Adipocyte (in vitro differentiated cells): ENCODE measurements around the gene OSBPL9.

Experiments
- DNase-seq: peaks from one replicate; pipeline ENCODE4 v3.0.0-alpha.2; 2015; ENCODE audit warnings: low read depth
- H3K27me3 ChIP-seq: replicated peaks from 2 replicates; pipeline ENCODE4 v1.7.0; 2013; ENCODE audit warnings: mild to moderate bottlenecking, low read length, moderate library complexity; ENCODE audit not compliant: control insufficient read depth, insufficient read depth
- H3K36me3 ChIP-seq: 2 replicates; pipeline ENCODE4 v1.7.0; 2013; ENCODE audit warnings: low read length, mild to moderate bottlenecking, moderate library complexity; ENCODE audit not compliant: control insufficient read depth, insufficient read depth, severe bottlenecking
- H3K4me1 ChIP-seq: 2 replicates; pipeline ENCODE4 v1.7.0; 2013; ENCODE audit warnings: mild to moderate bottlenecking, low read length, moderate library complexity; ENCODE audit not compliant: control insufficient read depth, insufficient read depth
- H3K4me3 ChIP-seq: 2 replicates; pipeline ENCODE4 v1.7.0; 2013; ENCODE audit warnings: mild to moderate bottlenecking, low read length, moderate library complexity
- H3K9ac ChIP-seq: 2 replicates; pipeline ENCODE4 v1.7.0; 2013; ENCODE audit warnings: mild to moderate bottlenecking, low read length, moderate library complexity
- H3K9me3 ChIP-seq: 2 replicates; pipeline ENCODE4 v1.7.0; 2013; ENCODE audit warnings: mild to moderate bottlenecking, low read length, moderate library complexity; ENCODE audit not compliant: control insufficient read depth

Gene OSBPL9

GRCh38 chr1:51760872-51761271 is 144.0 kb downstream of the OSBPL9 start:
- Histone ChIP-seq H3K9ac (no peak overlapping the region), H3K36me3 (peaks cover 37% of the 10 kb centered on the region), H3K4me3 (no peak overlapping the region), H3K4me1 (no peaks in the 10 kb centered on the region), H3K27me3 (no peaks in the 10 kb centered on the region), H3K9me3 (no peaks in the 10 kb centered on the region)
- no peak for DNase-seq

DNA sequence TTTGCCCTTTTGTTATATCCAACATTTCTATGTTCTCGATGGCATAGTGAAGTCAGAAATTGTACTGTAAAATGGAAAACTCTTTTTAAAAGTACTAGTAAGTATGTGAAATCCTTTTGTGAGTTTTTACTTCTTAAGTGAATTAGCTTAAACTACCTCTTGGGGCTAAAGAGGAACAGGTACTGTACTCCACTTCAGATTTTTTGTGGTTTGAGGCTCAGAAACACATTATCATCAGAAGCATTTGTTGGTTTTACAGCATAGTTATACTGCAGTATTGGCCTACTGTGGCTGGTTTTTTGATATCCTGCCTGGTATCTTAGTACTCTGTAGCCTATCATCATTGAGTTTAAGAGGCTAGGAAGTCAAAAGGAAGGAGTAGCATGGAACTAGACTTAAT is 144.5 kb downstream of the OSBPL9 start:
- no peak overlapping the region for H3K9ac ChIP-seq
- peaks cover 41% of the 10 kb centered on the region for H3K36me3 ChIP-seq
- no peak for DNase-seq

DNA sequence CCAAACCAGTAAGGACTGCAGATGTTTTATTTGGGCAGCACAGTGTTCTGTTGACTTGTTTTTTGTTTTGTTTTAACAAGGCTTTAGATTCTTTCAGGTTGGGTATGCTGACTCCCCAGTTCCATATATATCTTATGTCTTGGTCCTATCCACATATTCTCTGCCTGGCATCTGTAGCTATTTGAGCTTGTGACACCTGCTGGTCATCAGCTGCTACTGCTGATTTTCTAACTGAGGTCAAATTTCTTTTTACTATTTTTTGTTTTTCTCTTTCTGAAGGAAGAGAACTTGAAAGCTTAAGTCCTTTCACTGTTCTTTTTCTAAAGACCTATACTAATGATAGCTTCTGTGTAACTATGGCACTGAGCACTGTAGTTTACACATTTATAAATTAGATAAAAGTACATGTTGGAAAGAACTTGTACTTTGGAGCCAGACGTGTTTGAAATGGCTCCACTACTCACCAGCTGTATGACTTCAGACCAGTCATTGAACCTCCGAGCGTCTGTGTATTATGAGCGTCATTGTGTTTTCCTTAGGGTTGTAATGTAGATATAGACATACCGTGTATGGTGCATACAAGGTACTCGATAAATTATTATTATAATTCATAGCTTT is 152.2 kb downstream of the OSBPL9 start:
- Histone ChIP-seq H3K9me3 (no peaks in the 10 kb centered on the region), H3K36me3 (peaks cover 58% of the 10 kb centered on the region), H3K27me3 (no peaks in the 10 kb centered on the region), H3K4me1 (peaks cover 15% of the 10 kb centered on the region), H3K9ac (peak overlapping the region; percentile 31), H3K4me3 (no peak overlapping the region)
- peak; percentile 85 for DNase-seq

More for the DNA sequence above, 144.5 kb downstream of the OSBPL9 start:
- Histone ChIP-seq H3K9me3 (no peaks in the 10 kb centered on the region), H3K4me1 (no peaks in the 10 kb centered on the region), H3K27me3 (no peaks in the 10 kb centered on the region), H3K4me3 (no peak overlapping the region)

DNA sequence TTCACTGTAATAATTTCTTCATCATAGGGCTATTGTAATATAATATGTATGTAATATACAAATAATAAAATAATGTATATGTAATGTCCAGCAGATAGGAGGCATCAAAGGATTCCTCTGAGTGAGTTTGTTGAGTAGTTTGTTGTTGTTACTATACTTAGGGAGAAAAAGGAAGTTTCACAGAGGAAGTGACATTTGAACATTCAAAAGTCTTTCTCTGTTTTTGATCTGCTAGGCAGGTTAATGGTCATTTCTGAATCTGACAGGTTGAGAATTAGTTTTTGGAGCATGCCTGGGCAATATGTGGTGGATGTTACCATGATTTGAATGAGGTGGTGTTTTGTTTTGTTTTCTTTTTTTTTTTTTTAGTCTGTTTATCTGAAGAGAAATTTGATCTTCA is 159.5 kb downstream of the OSBPL9 start:
- Histone ChIP-seq H3K9me3 (no peaks in the 10 kb centered on the region), H3K9ac (no peak overlapping the region), H3K4me3 (no peak overlapping the region), H3K36me3 (peaks cover 66% of the 10 kb centered on the region), H3K27me3 (no peaks in the 10 kb centered on the region), H3K4me1 (peaks cover 14% of the 10 kb centered on the region)
- DNase-seq: no peak

DNA sequence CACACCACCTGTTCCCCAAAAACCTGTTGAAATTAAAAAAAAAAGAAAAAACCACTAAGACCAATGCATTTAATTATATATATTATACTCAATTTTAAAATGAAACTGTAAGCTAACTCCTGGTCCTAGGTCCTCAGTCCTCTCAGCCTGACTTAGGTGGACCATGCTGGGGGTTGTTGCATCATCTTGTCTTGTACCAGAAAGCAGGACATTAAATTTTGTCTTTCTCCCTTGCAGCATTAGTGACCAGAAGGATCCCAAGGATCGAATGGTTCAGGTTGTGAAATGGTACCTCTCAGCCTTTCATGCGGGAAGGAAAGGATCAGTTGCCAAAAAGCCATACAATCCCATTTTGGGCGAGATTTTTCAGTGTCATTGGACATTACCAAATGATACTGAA is 164.0 kb downstream of the OSBPL9 start:
- no peak overlapping the region for H3K9ac ChIP-seq
- no peak overlapping the region for H3K4me3 ChIP-seq
- H3K9me3 ChIP-seq: no peaks in the 10 kb centered on the region
- H3K4me1 ChIP-seq: no peaks in the 10 kb centered on the region
- H3K36me3 ChIP-seq: peaks cover 78% of the 10 kb centered on the region
- no peak for DNase-seq
- H3K27me3 ChIP-seq: no peaks in the 10 kb centered on the region

GRCh38 chr1:51784997-51785421 is 168.1 kb downstream of the OSBPL9 start:
- H3K4me3 ChIP-seq: no peak overlapping the region
- no peak overlapping the region for H3K9ac ChIP-seq
- no peaks in the 10 kb centered on the region for H3K9me3 ChIP-seq
- H3K27me3 ChIP-seq: no peaks in the 10 kb centered on the region
- no peak for DNase-seq
- H3K36me3 ChIP-seq: peaks cover 93% of the 10 kb centered on the region
- no peaks in the 10 kb centered on the region for H3K4me1 ChIP-seq

DNA sequence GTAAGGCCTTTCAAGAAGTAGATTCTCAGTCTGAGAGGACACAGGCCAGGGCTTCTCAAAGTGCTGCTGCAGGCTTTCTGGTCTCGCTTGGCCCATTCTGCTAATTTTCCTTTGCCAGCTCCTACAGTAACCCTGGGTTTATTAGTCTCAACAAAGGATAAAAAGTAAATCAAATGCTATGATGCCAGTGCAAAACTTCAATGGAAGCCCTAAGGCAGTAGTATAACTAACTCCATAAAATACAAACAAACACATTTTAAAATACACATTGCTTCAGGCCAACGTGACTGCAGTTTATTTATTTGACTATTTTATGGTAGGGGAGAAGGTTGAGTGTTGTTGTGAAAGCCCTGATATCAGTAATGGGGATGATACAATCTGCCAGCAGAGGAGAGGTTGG is 172.0 kb downstream of the OSBPL9 start:
- DNase-seq: no peak
- Histone ChIP-seq H3K4me1 (peaks cover 3% of the 10 kb centered on the region), H3K27me3 (no peaks in the 10 kb centered on the region), H3K36me3 (peaks cover 100% of the 10 kb centered on the region), H3K9ac (no peak overlapping the region), H3K9me3 (no peaks in the 10 kb centered on the region), H3K4me3 (no peak overlapping the region)

DNA sequence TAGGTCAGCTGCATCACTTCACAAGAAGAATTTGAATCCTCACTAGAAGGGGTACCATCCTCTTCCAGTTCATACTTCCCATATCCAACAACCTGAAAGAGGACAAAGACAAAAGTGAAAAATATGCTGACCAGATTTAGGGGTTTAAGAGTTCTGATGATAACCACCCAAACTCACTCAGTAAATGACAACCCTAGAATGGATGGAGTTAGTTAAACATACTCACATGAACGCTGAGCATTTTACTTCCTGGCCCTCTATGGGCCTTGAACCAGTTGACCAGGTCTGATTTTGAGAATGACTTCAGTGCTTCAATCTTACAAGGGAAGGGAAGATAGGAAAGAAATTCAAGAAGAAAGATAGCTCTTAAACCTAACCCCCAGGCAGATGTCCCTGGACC is 172.4 kb downstream of the OSBPL9 start:
- Histone ChIP-seq H3K4me3 (no peak overlapping the region), H3K36me3 (peaks cover 100% of the 10 kb centered on the region), H3K9ac (no peak overlapping the region), H3K9me3 (no peaks in the 10 kb centered on the region), H3K4me1 (peaks cover 3% of the 10 kb centered on the region), H3K27me3 (no peaks in the 10 kb centered on the region)
- DNase-seq: no peak

DNA sequence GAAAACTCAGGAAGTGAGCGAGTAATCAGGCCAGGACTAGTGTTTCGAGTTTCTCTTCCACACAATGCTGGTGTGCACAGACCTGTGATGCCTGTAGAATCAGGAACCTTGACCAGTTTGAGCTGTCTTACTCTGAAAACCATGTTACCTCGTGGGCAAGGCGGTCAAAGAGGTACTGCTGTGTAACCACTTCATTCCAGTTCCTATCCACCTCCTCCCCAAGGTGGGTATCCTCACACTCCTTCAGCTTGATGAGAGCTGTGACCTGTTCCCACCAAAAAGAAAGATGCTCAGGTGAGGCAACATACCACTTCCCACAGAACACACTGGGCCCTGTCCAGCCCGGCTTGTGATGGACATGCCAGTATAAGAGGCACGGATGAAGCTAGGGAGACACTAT is 173.5 kb downstream of the OSBPL9 start:
- H3K9me3 ChIP-seq: no peaks in the 10 kb centered on the region
- no peak for DNase-seq
- peaks cover 100% of the 10 kb centered on the region for H3K36me3 ChIP-seq
- H3K9ac ChIP-seq: no peak overlapping the region
- no peaks in the 10 kb centered on the region for H3K27me3 ChIP-seq
- H3K4me1 ChIP-seq: peaks cover 3% of the 10 kb centered on the region
- H3K4me3 ChIP-seq: no peak overlapping the region

DNA sequence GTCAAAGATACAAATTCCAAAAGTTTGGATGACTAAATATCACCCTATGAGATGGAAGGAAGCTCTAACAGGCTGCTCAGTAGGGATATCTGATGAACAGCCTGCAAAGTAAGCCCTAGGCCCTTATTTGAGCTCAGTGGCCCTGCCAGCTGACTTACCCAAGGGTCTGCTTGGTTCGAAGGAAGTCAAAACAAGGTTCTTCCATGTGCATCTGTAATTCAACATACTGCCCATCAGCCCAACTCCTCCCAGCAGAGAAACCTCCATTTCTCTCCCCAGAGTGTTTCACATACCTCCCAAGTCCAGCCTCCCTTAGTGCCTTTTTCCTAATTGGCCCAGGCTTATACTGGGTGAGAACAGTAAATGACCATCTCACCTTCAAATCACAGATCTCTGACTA is 175.0 kb downstream of the OSBPL9 start:
- Histone ChIP-seq H3K4me3 (no peak overlapping the region), H3K9ac (no peak overlapping the region), H3K36me3 (peaks cover 88% of the 10 kb centered on the region), H3K9me3 (no peaks in the 10 kb centered on the region), H3K27me3 (no peaks in the 10 kb centered on the region), H3K4me1 (peaks cover 3% of the 10 kb centered on the region)
- no peak for DNase-seq

GRCh38 chr1:51792864-51793263 is 176.0 kb downstream of the OSBPL9 start:
- Histone ChIP-seq H3K27me3 (no peaks in the 10 kb centered on the region), H3K4me1 (peaks cover 3% of the 10 kb centered on the region), H3K9ac (no peak overlapping the region), H3K4me3 (no peak overlapping the region), H3K36me3 (peaks cover 88% of the 10 kb centered on the region), H3K9me3 (no peaks in the 10 kb centered on the region)
- peak; percentile 38 for DNase-seq

DNA sequence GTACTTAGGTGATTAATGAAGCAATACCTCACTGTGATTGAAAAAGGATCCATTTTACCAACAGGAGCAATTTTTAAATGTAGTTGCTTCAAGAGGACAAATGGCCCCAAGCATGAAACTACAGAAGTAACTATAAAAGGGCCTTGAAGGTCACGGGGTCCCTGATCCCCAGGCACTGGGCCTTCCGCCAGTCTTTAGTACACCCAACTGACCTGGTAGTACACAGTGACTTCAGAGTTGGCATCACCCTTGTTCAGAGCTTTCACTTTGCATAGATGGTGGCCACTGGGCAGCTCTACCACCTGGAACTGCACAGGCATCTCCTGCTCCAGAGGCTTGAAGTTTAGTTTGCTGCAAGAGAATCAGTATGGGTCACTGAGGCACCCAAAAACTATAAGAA is 177.4 kb downstream of the OSBPL9 start:
- Histone ChIP-seq H3K4me3 (no peak overlapping the region), H3K9me3 (no peaks in the 10 kb centered on the region), H3K27me3 (no peaks in the 10 kb centered on the region), H3K9ac (no peak overlapping the region), H3K4me1 (peaks cover 3% of the 10 kb centered on the region), H3K36me3 (peaks cover 85% of the 10 kb centered on the region)
- DNase-seq: no peak
